Measurements from ENCODE around the gene ZNF680.
"Not testable (repeated sequence)": the region's sequence is repeated elsewhere in the genome, so short reads cannot be mapped to it uniquely, and the experiment has no call there.

Gene ZNF680

GRCh38 chr7:64562626-64563278, at the start of gene ZNF680:
TSS of gene ZNF680 (minus strand) at chr7:64563071. CDS start at chr7:64562954, 117 bp downstream.
- peak; percentile 92 for DNase-seq

- no peak for DNase-seq
Measured at GRCh38 chr7:64612452-64612851, 49.6 kb upstream of the ZNF680 start.

GRCh38 chr7:64611717-64612116, 48.8 kb upstream of the ZNF680 start:
- no peak for DNase-seq

DNA sequence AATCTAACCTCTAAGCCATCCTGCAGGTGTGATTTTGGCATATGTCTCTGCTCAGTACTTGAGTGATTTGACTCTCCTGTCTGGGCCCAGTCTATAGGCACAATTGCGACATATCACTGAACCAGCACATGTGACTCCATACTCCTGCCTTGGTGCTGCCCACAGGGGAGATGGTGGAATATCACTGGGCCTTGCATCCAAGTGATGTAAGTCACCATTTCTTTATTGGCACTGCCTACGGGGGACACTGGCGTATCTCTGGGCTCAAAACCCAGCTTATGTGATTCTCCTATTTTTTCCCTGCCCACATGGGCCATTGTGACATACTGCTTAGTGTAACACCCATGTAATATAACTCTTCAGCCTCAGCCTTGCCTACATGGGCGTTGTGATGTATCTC, 48.1 kb upstream of the ZNF680 start:
- no peak for DNase-seq

DNA sequence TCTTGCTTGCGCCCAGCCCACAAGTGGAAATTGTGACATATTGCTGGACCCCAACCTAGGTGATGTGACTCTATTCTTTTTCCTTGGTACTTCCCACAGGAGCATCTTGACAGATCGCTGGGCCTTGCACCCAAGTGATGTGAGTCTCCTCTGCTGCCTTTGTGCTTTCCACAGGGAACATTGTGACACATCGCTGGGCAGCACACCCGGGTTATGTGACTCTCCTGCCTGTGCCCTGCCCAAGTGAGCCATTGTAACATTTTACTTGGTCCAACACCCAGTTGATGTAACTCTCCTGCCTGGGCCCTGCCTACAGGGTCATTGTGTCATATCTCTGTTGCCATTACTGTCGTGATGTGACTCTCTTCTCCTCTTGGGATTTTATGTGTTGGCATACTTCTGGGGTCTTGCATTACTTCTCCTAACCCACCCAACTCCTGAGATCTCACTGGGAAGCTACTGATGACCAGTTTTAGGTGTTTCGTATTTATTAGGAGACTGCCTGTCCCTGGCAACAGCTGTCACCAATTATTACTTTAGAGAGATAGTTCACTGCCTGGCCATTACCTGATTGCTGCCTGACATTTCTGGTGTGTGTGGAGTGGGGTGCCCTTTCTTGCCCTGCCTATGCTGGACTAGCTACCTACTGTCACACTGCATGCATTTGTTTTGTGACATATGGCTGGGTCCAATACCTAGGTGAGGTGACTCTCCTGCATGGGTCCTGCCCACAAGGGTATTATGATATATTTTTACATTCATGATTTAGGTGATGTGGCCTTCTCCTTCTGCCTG, 45.4 kb upstream of the ZNF680 start:
- no peak for DNase-seq

DNA sequence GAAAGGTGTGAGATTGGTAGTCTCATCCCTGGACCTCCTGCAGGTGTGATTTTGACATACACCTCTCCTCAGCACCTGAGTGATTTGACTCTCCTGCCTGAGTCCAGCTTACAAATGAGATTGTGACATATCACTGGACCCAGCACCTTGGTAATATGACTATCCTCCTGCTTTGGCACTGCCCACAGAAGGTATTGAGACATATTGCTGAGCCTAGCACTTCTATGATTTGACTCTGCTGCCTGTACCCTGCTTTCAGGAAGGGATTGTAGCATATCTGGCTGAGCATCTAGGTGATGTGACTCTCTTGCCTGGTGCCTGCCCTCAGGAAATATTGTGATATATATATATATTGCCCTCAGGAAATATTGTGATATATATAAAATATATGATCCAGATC, 43.5 kb upstream of the ZNF680 start:
- DNase-seq, result no peak

GRCh38 chr7:64603271-64603670, 40.4 kb upstream of the ZNF680 start:
- no peak for DNase-seq

DNA sequence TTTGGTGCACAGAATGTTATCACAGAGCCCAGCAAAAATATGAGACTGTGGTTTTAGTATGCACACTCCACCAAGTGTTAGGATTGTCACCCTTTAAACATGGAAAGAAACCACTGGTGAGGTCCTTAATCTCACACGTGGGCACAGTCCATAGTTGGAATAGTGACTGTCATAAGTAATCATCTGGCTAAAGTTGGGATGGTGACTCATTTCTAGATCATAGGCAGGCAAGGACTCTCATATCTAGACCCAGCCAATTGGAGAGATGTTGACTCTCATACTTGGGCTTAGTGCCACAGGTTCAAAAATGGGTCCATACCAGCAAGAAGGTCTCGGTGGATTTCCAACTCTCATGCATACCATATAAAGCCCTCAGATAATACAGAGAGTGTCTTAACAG, 39.6 kb upstream of the ZNF680 start:
- DNase-seq, result no peak

- DNase-seq, result no peak
Measured at GRCh38 chr7:64602086-64602485, 39.2 kb upstream of the ZNF680 start.

DNA sequence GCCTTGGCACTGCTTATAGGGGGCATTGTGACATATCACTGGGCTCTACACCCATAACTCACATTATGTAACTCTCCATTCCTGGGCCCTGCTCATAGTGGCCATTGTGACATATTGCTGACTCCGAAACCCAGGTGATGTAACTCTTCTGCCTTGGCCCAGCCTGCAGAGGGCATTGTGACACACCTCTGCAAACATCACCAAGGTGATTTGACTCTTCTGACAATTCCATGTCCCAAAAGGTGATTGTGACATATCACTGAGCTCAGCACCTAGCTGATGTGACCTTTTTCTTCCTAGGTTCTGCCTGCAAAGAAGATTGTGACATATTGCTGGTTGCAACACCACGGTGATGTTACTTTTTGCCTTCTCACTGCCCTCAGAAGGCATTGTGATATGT, 36.5 kb upstream of the ZNF680 start:
- no peak for DNase-seq

GRCh38 chr7:64590971-64591370, 28.1 kb upstream of the ZNF680 start:
- DNase-seq, result no peak

- no peak for DNase-seq
Measured at GRCh38 chr7:64581926-64582894, 19.3 kb upstream of the ZNF680 start.

DNA sequence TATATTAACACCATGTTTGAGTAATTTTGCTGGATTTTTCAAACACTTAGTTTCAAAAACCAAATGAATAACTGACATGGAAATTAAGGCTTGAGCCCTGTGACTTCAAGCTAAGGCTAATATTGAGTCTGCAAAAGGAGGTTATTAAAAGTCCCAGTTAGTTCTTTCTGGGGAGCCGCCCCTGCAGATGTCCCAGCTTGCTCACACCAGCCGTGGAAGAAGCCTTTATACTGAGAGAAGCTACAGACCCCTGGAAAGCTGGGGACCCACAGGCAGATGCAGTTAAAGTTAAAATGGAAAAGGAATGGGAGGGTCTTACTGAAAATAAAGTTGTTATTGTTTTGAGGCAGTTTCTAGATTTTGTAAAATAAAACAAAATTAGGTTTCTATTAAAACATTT, 18.5 kb upstream of the ZNF680 start:
- DNase-seq, result no peak

DNA sequence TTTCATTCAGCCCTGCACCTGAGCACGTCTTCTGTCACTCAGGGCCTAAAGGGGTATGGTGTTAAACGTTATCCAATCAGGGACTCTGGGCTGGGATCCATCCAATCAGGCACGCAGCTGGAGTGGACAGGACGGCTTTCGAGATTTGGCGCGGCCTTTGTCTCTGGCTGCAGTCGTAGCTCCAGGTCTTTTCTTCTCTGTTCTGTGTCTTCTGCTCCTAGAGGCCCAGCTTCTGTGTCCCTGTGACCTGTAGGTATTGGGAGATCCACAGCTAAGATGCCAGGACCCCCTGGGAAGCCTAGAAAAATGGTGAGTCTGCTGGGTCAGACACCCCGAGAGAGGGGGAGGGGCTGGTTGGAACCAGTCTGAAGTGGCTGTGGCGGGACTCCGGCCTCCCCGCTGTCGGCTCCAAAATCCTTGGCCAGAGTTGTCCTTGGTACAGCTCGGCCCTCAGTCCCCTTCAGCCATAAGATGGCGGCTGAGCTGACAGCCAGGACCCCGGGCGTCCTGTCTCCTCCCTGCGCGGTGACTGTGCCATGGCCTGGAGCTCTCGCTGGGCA, 11.7 kb upstream of the ZNF680 start:
- no peak for DNase-seq

- DNase-seq, result not testable (repeated sequence)
Measured at GRCh38 chr7:64570284-64570605, 7.4 kb upstream of the ZNF680 start.

GRCh38 chr7:64569372-64570283, 6.8 kb upstream of the ZNF680 start:
- peak; percentile 32 for DNase-seq

GRCh38 chr7:64562256-64562625, 630 bp downstream of the ZNF680 start:
- DNase-seq, result peak; percentile 6

DNA sequence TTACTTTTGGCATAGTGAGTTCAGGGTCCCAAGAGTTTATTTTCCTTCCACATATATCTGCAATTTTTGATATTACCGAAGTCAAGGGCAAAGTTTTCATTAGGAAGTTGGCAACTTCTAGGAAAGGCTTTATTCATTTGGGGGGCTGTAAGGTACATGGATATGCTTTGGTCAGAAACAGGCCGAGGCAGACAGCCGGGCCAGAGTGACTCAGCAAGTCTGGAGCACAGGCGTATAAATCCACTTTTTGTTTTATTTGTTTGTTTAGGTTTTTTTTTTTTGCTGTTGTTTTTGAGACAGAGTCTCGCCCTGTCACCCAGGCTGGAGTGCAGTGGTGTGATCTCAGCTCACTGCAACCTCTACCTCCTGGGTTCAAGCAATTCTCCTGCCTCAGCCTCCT, 3.7 kb downstream of the ZNF680 start:
- no peak for DNase-seq

DNA sequence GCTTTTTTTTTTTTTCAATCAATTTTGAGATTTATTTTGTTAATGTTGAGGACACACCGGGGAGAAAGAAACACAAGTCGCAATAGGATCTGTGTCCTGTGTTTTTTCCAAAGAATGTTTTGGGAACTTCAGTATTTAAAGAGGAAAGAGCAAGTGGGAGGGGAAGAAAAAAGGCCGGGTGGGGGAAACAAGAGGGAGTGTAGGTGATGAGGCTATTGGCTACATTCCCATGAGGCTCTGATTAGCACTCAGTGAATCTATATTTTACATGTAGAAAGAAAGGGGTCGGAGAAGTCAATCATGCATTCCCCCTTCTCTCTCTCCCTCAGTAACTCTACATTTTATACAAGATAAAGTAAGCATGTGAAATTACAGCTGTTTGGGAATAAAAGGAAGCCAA, 4.1 kb downstream of the ZNF680 start:
- DNase-seq, result no peak

DNA sequence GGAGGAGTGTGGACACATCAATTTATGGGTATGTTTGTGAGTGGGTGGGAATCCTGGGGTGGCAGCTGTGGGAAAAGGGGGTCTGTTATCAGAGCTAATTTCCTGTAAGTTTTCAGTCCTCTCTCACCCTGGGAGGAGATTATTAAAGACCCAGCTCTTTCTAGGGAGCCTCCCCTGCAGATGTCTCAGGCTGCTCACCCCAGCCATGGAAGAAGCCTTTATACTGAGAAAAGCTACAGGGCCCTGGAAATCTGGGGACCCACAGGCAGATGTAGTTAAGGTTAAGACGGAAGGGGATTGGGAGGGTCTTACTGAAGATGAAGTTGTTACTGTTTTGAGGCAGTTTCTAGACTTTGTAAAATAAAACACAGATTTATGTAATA, 4.6 kb downstream of the ZNF680 start:
- no peak for DNase-seq

DNA sequence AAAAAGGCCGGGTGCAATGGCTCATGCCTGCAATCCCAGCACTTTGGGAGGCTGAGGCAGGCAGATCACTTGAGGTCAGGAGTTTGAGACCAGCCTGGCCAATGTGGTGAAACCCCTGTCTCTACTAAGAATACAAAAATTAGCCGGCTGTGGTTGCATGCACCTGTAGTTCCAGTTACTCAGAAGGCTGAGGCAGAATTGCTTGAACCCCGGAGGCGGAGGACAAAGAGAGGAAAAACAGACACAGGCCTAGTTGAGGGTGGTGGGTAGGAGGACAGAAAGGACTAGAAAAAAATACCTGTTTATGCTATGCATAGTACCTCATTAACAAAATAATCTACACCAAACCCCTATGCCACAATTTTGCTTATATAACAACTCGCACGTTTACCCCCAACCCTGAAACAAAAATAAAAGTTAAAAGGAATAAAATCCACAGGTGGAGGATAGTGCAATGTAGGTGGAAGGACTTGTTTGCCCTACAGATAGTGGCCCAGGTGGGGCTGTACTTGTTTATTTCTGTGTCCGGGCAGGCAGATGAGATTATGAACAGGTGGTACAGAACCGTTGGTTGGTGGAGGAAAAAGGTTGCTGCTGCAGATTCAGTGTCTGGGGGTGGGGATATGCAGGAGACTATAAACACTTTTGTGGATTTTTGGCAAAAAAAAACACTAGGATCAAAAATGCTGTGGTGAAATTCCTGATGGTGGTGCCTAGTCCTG, 5.1 kb downstream of the ZNF680 start:
- DNase-seq, result no peak

- no peak for DNase-seq
Measured at GRCh38 chr7:64555046-64555445, 7.8 kb downstream of the ZNF680 start.
